Stimulated activated CD8-positive, alpha-beta memory T cell treated with anti-CD3 and anti-CD28 coated beads, Interleukin-15, amount 100 ng/mL, for 48 hours (primary cell): ENCODE measurements around the gene MGMT.

Experiments used
- DNase-seq, 2 donors: peaks; one replicate each; pipeline ENCODE4 v3.0.0-alpha.2; 2020; ENCODE audit warnings: low read depth in 2 of 2

Gene MGMT

GRCh38 chr10:129622291-129622690 is 155.2 kb downstream of the MGMT start:
- DNase-seq, result no peak

- DNase-seq, result no peak
Observed at GRCh38 chr10:129622736-129623135, 155.7 kb downstream of the MGMT start.

GRCh38 chr10:129624526-129624925 is 157.5 kb downstream of the MGMT start:
- no peak for DNase-seq

GRCh38 chr10:129626309-129626708 is 159.3 kb downstream of the MGMT start:
- DNase-seq, result no peak

GRCh38 chr10:129626796-129627435 is 159.9 kb downstream of the MGMT start:
- DNase-seq, result no peak

- no peak for DNase-seq
Observed at GRCh38 chr10:129627442-129627841, 160.4 kb downstream of the MGMT start.

- no peak for DNase-seq
Observed at GRCh38 chr10:129628823-129629222, 161.8 kb downstream of the MGMT start.

- no peak for DNase-seq
Observed at GRCh38 chr10:129629911-129630310, 162.9 kb downstream of the MGMT start.

GRCh38 chr10:129631006-129631405 is 164.0 kb downstream of the MGMT start:
- no peak for DNase-seq

- DNase-seq, result no peak
Observed at GRCh38 chr10:129631870-129632623, 165.0 kb downstream of the MGMT start.

- DNase-seq, result no peak
Observed at GRCh38 chr10:129637010-129637409, 170.0 kb downstream of the MGMT start.

GRCh38 chr10:129637846-129638245 is 170.8 kb downstream of the MGMT start:
- no peak for DNase-seq

- DNase-seq, result no peak
Observed at GRCh38 chr10:129641351-129641750, 174.3 kb downstream of the MGMT start.

- no peak for DNase-seq
Observed at GRCh38 chr10:129641982-129642381, 174.9 kb downstream of the MGMT start.

- no peak for DNase-seq
Observed at GRCh38 chr10:129642427-129642826, 175.4 kb downstream of the MGMT start.

- DNase-seq, result no peak
Observed at GRCh38 chr10:129643266-129643665, 176.2 kb downstream of the MGMT start.

- DNase-seq, result no peak
Observed at GRCh38 chr10:129645487-129645886, 178.4 kb downstream of the MGMT start.

GRCh38 chr10:129646973-129647372 is 179.9 kb downstream of the MGMT start:
- no peak for DNase-seq

- no peak for DNase-seq
Observed at GRCh38 chr10:129647590-129647989, 180.5 kb downstream of the MGMT start.

- no peak for DNase-seq
Observed at GRCh38 chr10:129648856-129649255, 181.8 kb downstream of the MGMT start.

GRCh38 chr10:129652021-129652420 is 185.0 kb downstream of the MGMT start:
- DNase-seq, result no peak

- DNase-seq, result no peak
Observed at GRCh38 chr10:129652521-129653201, 185.6 kb downstream of the MGMT start.

- DNase-seq, result no peak
Observed at GRCh38 chr10:129653428-129653827, 186.4 kb downstream of the MGMT start.
